SU-DHL-6 (cell line): ENCODE results near the gene FOCAD.

Experiments
- EZH2phosphoT487 ChIP-seq: fragments of 200-600 bp; sonication (generic), shearing (Covaris generic); conservative IDR thresholded peaks from 2 replicates; pipeline ENCODE4 v1.6.1; 2018; ENCODE audit warnings: mild to moderate bottlenecking, antibody characterized with exemption, low read length, moderate library complexity, mixed read lengths
- TF ChIP-seq, protein P1 (sequence below): fragments of 200-600 bp; sonication (generic); IDR thresholded peaks from one replicate; pipeline ENCODE4 v1.5.1; 2017; ENCODE audit warnings: antibody characterized with exemption, mild to moderate bottlenecking, low read length, moderate library complexity; ENCODE audit not compliant: insufficient read depth, poor library complexity, severe bottlenecking

DNA sequence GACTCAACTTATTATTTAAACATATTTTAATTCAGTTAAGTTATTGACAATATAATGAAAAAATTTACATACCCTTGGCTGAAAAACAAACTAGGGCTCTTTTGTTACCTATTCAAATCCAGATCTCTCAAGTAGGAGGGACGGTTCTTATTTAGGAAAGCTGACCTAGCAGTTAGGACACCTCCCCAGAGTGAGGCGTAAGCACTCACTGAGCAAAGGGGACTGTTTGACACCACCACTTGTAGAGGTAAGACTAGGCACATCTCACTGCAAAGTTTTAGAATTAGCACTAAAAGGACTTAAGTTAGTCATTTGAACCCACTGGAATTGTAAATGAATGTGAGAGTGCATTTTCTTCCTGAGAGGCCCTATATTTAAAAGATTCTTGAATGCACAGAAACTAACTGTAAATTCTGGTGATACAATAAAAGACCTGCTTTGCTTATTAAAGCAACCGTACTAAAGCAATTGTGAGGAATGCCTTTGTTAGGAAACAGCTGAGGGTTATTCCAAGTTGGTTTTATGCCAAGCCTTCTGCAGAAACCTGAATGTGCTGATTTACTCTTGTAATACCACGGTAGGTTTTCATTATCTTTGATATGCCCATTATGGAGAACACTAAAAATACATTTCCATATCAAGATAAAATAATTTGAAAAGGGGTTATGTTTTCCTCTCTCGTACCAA, 331.2 kb downstream of the FOCAD start:
- TF ChIP-seq EZH2phosphoT487, result no peak
- TF ChIP-seq, protein P1, sequence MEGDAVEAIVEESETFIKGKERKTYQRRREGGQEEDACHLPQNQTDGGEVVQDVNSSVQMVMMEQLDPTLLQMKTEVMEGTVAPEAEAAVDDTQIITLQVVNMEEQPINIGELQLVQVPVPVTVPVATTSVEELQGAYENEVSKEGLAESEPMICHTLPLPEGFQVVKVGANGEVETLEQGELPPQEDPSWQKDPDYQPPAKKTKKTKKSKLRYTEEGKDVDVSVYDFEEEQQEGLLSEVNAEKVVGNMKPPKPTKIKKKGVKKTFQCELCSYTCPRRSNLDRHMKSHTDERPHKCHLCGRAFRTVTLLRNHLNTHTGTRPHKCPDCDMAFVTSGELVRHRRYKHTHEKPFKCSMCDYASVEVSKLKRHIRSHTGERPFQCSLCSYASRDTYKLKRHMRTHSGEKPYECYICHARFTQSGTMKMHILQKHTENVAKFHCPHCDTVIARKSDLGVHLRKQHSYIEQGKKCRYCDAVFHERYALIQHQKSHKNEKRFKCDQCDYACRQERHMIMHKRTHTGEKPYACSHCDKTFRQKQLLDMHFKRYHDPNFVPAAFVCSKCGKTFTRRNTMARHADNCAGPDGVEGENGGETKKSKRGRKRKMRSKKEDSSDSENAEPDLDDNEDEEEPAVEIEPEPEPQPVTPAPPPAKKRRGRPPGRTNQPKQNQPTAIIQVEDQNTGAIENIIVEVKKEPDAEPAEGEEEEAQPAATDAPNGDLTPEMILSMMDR, result no peak
